ENCODE data around the gene CRACR2A. TPM values are rescaled to one million over a fixed set of nuclear protein-coding genes. Genes with fewer than 3 reads are reported as not detected.

CRACR2A gene
- total and polyA plus RNA-seq, 10 of the 15 experiments (the other 5 are each of a cell fraction or from before 2014, with no cell fraction given), result 2.1 to 18.0 (median 13.2) TPM

DNA sequence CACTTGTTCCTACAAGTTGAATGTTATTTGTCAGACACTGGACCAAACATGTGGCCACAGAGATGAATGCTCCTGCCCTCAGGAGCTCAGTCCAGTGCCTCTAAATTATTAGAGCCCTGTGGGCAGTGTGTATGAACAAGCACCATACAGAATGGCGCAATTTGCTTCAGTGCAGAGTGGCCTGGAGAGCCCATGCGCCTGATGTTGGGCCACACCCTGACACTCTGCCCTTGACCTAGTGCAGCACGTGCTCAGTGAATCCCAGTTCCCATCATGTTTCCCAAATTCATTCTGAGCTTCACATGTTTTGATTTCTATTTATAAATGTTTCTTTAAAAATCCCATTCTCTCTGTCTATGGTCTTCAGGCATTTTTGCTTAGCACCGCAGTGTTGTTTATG lies 145.1 kb downstream of the CRACR2A start:
- BruUV-seq (replicated peaks), result no TSS peak
- Histone ChIP-seq H2AFZ (ENCODE audit: control insufficient read depth, low read depth, low read length) (no peak overlapping the region), H4K20me1 (ENCODE audit: control insufficient read depth, insufficient read depth) (no peaks in the 10 kb centered on the region; the same call in 1 of the 2 replicates), H3K4me3 (no peak overlapping the region), H3K79me2 (ENCODE audit: control insufficient read depth, insufficient read depth, low read length) (no peaks in the 10 kb centered on the region), H3K9ac (ENCODE audit: control insufficient read depth, insufficient read depth, low read length) (no peak overlapping the region), H3K27ac (ENCODE audit: control insufficient read depth, insufficient read depth) (no peak overlapping the region), H3K9me3 (replicated peaks; ENCODE audit: control insufficient read depth, insufficient read depth, low read length) (no peaks in the 10 kb centered on the region), H3K4me1 (ENCODE audit: control insufficient read depth, insufficient read depth, low read length) (no peaks in the 10 kb centered on the region), H3K27me3 (replicated peaks in 1 of 2; ENCODE audit: control insufficient read depth in 2 of 2, insufficient read depth in 2 of 2, low read length in 1 of 2) (peaks cover 0 to 3% of the 10 kb centered on the region in 2 experiments; a peak in 1 of 4 replicates), H3K4me2 (ENCODE audit: control insufficient read depth, insufficient read depth) (no peak overlapping the region), H3K36me3 (ENCODE audit: control insufficient read depth in 2 of 2, insufficient read depth in 2 of 2, low read length in 1 of 2) (no peaks in the 10 kb centered on the region)
- in situ Hi-C loops (cut with MboI) (no loop called here), intact Hi-C loops (cut with micrococcal nuclease; ENCODE audit: unreplicated experiment) (no loop called here)
- RAD21 ChIA-PET (ENCODE audit: unreplicated experiment), result no interaction called here
- DNase-seq (ENCODE audit: low read depth, low spot score), result no peak
- TF ChIP-seq CHD2 (IDR thresholded peaks at IDR 0.05; ENCODE audit: borderline replicate concordance, low read depth, low read length), result no peak
- TF ChIP-seq TBL1XR1 (IDR thresholded peaks at IDR 0.05; ENCODE audit: low read depth, low read length), result no peak
- TF ChIP-seq BCL11A (IDR thresholded peaks at IDR 0.05; ENCODE audit: low read depth, low read length), result no peak
- no peak for TF ChIP-seq PAX5 (IDR thresholded peaks at IDR 0.05; ENCODE audit: borderline replicate concordance, low read depth, low read length)
- TF ChIP-seq SRF (IDR thresholded peaks at IDR 0.05; ENCODE audit: low read depth in 2 of 2, low read length in 2 of 2), result no peak
- TF ChIP-seq, protein P1, sequence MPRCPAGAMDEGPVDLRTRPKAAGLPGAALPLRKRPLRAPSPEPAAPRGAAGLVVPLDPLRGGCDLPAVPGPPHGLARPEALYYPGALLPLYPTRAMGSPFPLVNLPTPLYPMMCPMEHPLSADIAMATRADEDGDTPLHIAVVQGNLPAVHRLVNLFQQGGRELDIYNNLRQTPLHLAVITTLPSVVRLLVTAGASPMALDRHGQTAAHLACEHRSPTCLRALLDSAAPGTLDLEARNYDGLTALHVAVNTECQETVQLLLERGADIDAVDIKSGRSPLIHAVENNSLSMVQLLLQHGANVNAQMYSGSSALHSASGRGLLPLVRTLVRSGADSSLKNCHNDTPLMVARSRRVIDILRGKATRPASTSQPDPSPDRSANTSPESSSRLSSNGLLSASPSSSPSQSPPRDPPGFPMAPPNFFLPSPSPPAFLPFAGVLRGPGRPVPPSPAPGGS (IDR thresholded peaks at IDR 0.05; ENCODE audit: borderline replicate concordance, insufficient read depth, low read depth, low read length, poor library complexity, severe bottlenecking), result no peak
- TF ChIP-seq, protein P2, sequence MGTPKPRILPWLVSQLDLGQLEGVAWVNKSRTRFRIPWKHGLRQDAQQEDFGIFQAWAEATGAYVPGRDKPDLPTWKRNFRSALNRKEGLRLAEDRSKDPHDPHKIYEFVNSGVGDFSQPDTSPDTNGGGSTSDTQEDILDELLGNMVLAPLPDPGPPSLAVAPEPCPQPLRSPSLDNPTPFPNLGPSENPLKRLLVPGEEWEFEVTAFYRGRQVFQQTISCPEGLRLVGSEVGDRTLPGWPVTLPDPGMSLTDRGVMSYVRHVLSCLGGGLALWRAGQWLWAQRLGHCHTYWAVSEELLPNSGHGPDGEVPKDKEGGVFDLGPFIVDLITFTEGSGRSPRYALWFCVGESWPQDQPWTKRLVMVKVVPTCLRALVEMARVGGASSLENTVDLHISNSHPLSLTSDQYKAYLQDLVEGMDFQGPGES (IDR thresholded peaks at IDR 0.05), result no peak
- TF ChIP-seq RAD21 (IDR thresholded peaks at IDR 0.05; ENCODE audit: insufficient read depth, low read depth, low read length), result no peak
- TF ChIP-seq POU2F2 (IDR thresholded peaks at IDR 0.05; ENCODE audit: borderline replicate concordance, low read depth, low read length), result no peak
- TF ChIP-seq HDAC2 (IDR thresholded peaks at IDR 0.05), result no peak
- TF ChIP-seq JUND (IDR thresholded peaks at IDR 0.05; ENCODE audit: low read depth, low read length), result no peak
- TF ChIP-seq TARDBP (IDR thresholded peaks at IDR 0.05; ENCODE audit: borderline replicate concordance), result no peak
- no peak for TF ChIP-seq WRNIP1 (IDR thresholded peaks at IDR 0.05; ENCODE audit: borderline replicate concordance, low read depth, low read length)
- no peak for TF ChIP-seq FOXM1 (IDR thresholded peaks at IDR 0.05; ENCODE audit: low read depth, low read length)
- TF ChIP-seq MEF2A (IDR thresholded peaks at IDR 0.05; ENCODE audit: insufficient read depth, low read depth, low read length), result no peak
- TF ChIP-seq HCFC1 (IDR thresholded peaks at IDR 0.05; ENCODE audit: low read length), result no peak
- FAIRE-seq, result no peak
- POLR2A ChIA-PET, result no interaction called here
- SMC1A ChIA-PET (ENCODE audit: uncharacterized antibody, unreplicated experiment), result no interaction called here
- WGBS (ENCODE audit: insufficient coverage, insufficient replicate concordance, low lambda C conversion rate, missing lambda C conversion rate), result 95% methylated on average over 4 of the region's 4 CpGs
- CTCF ChIA-PET, result interaction anchor here (0.6 kb wide), 1 partner anchor 566 kb away, joined by 3 read pairs; no protein-coding TSS in a partner anchor
- no peak for ATAC-seq

Data from GM12878 (cell line).